Neuronal stem cell (in vitro differentiated cells): Measurements from ENCODE around the gene SYNJ2BP.

Experiments
- DNase-seq: peaks from one replicate; pipeline ENCODE4 v3.0.0-alpha.2; 2013; ENCODE audit warnings: low spot score
- H2AFZ ChIP-seq: one replicate; pipeline ENCODE4 v1.6.1; 2013; ENCODE audit warnings: mild to moderate bottlenecking, low read length, inconsistent platforms
- H2AK5ac ChIP-seq: 2 replicates; pipeline ENCODE4 v1.6.1; 2013; ENCODE audit warnings: low read depth, mild to moderate bottlenecking, inconsistent platforms, low read length, moderate library complexity, mixed read lengths
- H2BK120ac ChIP-seq: 2 replicates; pipeline ENCODE4 v1.6.1; 2013; ENCODE audit warnings: low read depth, mild to moderate bottlenecking, inconsistent platforms, low read length, moderate library complexity, mixed read lengths
- H2BK12ac ChIP-seq: one replicate; pipeline ENCODE4 v1.6.1; 2013; ENCODE audit warnings: low read length, inconsistent platforms
- H2BK15ac ChIP-seq: 2 replicates; pipeline ENCODE4 v1.6.1; 2013; ENCODE audit warnings: mild to moderate bottlenecking, low read length, inconsistent platforms, mixed read lengths
- H2BK5ac ChIP-seq: one replicate; pipeline ENCODE4 v1.6.1; 2013; ENCODE audit warnings: inconsistent platforms, mild to moderate bottlenecking, low read length, moderate library complexity
- H3K14ac ChIP-seq: one replicate; pipeline ENCODE4 v1.6.1; 2013; ENCODE audit warnings: low read length, inconsistent platforms
- H3K18ac ChIP-seq: 2 replicates; pipeline ENCODE4 v1.6.1; 2013; ENCODE audit warnings: low read length, inconsistent platforms
- H3K23ac ChIP-seq: 2 replicates; pipeline ENCODE4 v1.6.1; 2013; ENCODE audit warnings: low read depth, mild to moderate bottlenecking, mixed read lengths, low read length, inconsistent platforms; ENCODE audit not compliant: poor library complexity
- H3K27ac ChIP-seq: replicated peaks from 3 replicates; pipeline ENCODE4 v1.5.1; 2013; ENCODE audit warnings: low read length, inconsistent platforms
- H3K27me3 ChIP-seq, 3 experiments: 2 replicates each; pipeline ENCODE4 v1.6.1; 2013; ENCODE audit warnings: low read length in 3 of 3, mild to moderate bottlenecking in 2 of 3, inconsistent platforms in 1 of 3, low read depth in 1 of 3, mixed read lengths in 1 of 3, moderate library complexity in 1 of 3; ENCODE audit not compliant: control insufficient read depth in 3 of 3, insufficient read depth in 3 of 3
- H3K36me3 ChIP-seq, 2 donors: replicated peaks in 1 of 2; 2 replicates each; pipeline ENCODE4 v1.6.1; 2013; ENCODE audit warnings: low read length in 2 of 2; ENCODE audit not compliant: control insufficient read depth in 2 of 2, insufficient read depth in 2 of 2
- H3K4ac ChIP-seq: 2 replicates; pipeline ENCODE4 v1.6.1; 2013; ENCODE audit warnings: inconsistent platforms, mild to moderate bottlenecking, low read length, moderate library complexity
- H3K4me1 ChIP-seq, 2 donors: 1 replicate in 1 of 2; 2 replicates in 1 of 2; pipeline ENCODE4 v1.6.1; 2013; ENCODE audit warnings: low read length in 2 of 2, low read depth in 1 of 2; ENCODE audit not compliant: control insufficient read depth in 2 of 2, insufficient read depth in 1 of 2
- H3K4me2 ChIP-seq: one replicate; pipeline ENCODE4 v1.6.1; 2013; ENCODE audit warnings: mild to moderate bottlenecking, low read length, inconsistent platforms; ENCODE audit not compliant: insufficient read depth, poor library complexity, severe bottlenecking
- H3K4me3 ChIP-seq, 2 donors: 2 replicates each; pipeline ENCODE4 v1.5.1; 2013; ENCODE audit warnings: low read length in 2 of 2, mild to moderate bottlenecking in 2 of 2, inconsistent platforms in 1 of 2, moderate library complexity in 1 of 2
- H3K79me1 ChIP-seq: one replicate; pipeline ENCODE4 v1.6.1; 2013; ENCODE audit warnings: low read depth, mild to moderate bottlenecking, inconsistent platforms, low read length, moderate library complexity
- H3K9ac ChIP-seq: one replicate; pipeline ENCODE4 v1.6.1; 2013; ENCODE audit warnings: mild to moderate bottlenecking, low read depth, low read length, inconsistent platforms; ENCODE audit not compliant: poor library complexity
- H3K9me3 ChIP-seq, 2 donors: replicated peaks in 1 of 2; 2 replicates each; pipeline versions ENCODE3 to v1.6.1; 2013; ENCODE audit warnings: low read length in 2 of 2, mild to moderate bottlenecking in 2 of 2, inconsistent platforms in 1 of 2, low read depth in 1 of 2, mixed read lengths in 1 of 2, moderate library complexity in 1 of 2; ENCODE audit not compliant: control insufficient read depth in 2 of 2, insufficient read depth in 1 of 2
- H4K8ac ChIP-seq: one replicate; pipeline ENCODE4 v1.6.1; 2013; ENCODE audit warnings: low read depth, mild to moderate bottlenecking, inconsistent platforms, low read length, moderate library complexity
- H4K91ac ChIP-seq: one replicate; pipeline ENCODE4 v1.6.1; 2013; ENCODE audit warnings: low read length, low read depth, mild to moderate bottlenecking, inconsistent platforms; ENCODE audit not compliant: poor library complexity
- WGBS, 2 donors: extraction: QIAGEN DNeasy Blood & Tissue Kit; methylation state at CpG; one replicate each; pipeline ENCODE4 v1.1.7; 2013; ENCODE audit warnings: missing lambda C conversion rate in 2 of 2, mixed read lengths in 1 of 2; ENCODE audit not compliant: insufficient read length in 2 of 2, insufficient replicate concordance in 1 of 2; ENCODE audit errors: extremely low coverage in 2 of 2; 5-methylcytosine and 5-hydroxymethylcytosine counted together

SYNJ2BP gene

GRCh38 chr14:70401643-70402042 is 15.2 kb downstream of the SYNJ2BP start:
- no peak overlapping the region for H3K4ac ChIP-seq
- no peak overlapping the region for H3K4me2 ChIP-seq
- no peak overlapping the region for H2BK15ac ChIP-seq
- H4K8ac ChIP-seq: no peak overlapping the region
- H3K9me3 ChIP-seq: peaks cover 0 to 4% of the 10 kb centered on the region in 2 donors
- no peak overlapping the region for H3K27ac ChIP-seq
- no peak overlapping the region for H2BK120ac ChIP-seq
- H3K36me3 ChIP-seq: peaks cover 0 to 17% of the 10 kb centered on the region in 2 donors
- no peak overlapping the region for H2BK12ac ChIP-seq
- no peak overlapping the region for H4K91ac ChIP-seq
- no peak overlapping the region for H3K4me3 ChIP-seq
- H3K18ac ChIP-seq: no peak overlapping the region
- no peak for DNase-seq
- peaks cover 9% of the 10 kb centered on the region for H3K79me1 ChIP-seq
- no peak overlapping the region for H3K23ac ChIP-seq
- H3K14ac ChIP-seq: no peak overlapping the region
- H2BK5ac ChIP-seq: no peak overlapping the region
- no peak overlapping the region for H2AK5ac ChIP-seq
- no peak overlapping the region for H2AFZ ChIP-seq
- no peaks in the 10 kb centered on the region for H3K4me1 ChIP-seq
- WGBS, 2 donors: no CpG with 5 or more reads among the region's 4 CpGs
- no peaks in the 10 kb centered on the region for H3K27me3 ChIP-seq
- no peak overlapping the region for H3K9ac ChIP-seq

DNA sequence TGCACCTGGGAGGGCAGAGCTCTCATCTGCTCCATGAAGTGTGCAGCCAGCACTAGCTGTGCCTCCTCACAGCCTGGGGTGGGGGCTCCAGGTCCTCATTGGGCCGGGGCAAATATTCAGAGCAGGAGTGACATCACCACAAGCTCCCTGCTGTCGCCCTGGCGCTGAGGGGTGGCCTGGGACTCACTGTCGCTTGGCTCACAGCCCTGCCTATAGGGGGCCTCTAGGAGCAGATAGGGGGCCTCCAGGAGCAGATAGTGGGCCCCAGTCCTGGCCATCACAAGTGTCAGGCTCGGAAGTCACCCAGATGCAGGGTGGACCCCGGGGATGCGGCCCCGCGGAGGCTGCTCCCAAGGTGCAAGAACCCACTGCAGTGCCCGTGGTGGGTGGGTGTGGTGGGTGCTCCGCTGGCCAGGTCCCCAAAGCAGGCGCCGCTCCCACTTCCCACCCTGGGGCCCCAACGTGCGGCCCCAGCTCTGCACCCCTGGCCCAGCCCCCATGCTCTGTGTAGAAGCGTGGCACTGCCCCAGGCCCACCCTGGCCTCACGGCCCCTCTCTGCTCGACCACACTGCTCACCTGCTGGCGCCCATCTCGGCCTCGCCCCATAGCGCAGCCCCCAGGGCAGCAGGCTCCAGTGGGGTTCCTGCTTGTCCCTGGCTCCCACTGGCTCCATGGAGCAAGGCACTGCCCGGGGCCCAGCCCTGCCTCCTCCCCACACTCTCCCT is 18.0 kb downstream of the SYNJ2BP start:
- H3K4me1 ChIP-seq: peaks cover 0 to 3% of the 10 kb centered on the region in 2 donors
- H3K4ac ChIP-seq: no peak overlapping the region
- H3K36me3 ChIP-seq: peaks cover 0 to 17% of the 10 kb centered on the region in 2 donors
- no peak overlapping the region for H3K4me3 ChIP-seq
- peak overlapping the region; percentile 56 for H3K14ac ChIP-seq
- H2AK5ac ChIP-seq: no peak overlapping the region
- peak overlapping the region; percentile 65 for H3K23ac ChIP-seq
- no peak for DNase-seq
- WGBS, 2 donors: no CpG with 5 or more reads among the region's 23 CpGs
- H4K8ac ChIP-seq: no peak overlapping the region
- H3K4me2 ChIP-seq: peak overlapping the region; percentile 2
- no peak overlapping the region for H2BK120ac ChIP-seq
- H2BK5ac ChIP-seq: no peak overlapping the region
- no peak overlapping the region for H3K9ac ChIP-seq
- H4K91ac ChIP-seq: no peak overlapping the region
- H3K9me3 ChIP-seq: peaks cover 0 to 4% of the 10 kb centered on the region in 2 donors
- H2BK12ac ChIP-seq: peak overlapping the region; percentile 41
- H2AFZ ChIP-seq: no peak overlapping the region
- no peak overlapping the region for H2BK15ac ChIP-seq
- peaks cover 9% of the 10 kb centered on the region for H3K79me1 ChIP-seq
- H3K27me3 ChIP-seq: no peaks in the 10 kb centered on the region
- no peak overlapping the region for H3K27ac ChIP-seq
- peak overlapping the region; percentile 64 for H3K18ac ChIP-seq

DNA sequence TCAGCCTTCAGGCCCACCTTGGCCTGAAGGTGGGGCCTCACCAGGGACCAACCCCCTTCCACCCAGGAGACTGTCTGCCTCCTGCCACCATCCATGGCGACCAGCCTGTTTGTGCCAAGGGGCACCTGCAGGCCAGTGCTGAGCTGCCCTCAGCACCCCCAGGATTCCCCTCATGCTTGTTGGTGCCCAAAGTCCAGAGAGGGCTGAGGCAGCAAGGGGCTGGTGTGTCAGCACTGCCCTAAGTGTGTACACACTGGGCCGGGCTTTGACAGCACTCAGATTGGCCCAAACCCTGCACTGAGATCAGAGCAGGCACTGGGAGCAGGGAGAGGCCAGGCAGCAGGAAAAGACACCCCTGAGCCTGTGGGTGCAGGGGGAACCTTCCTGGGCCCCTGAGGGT is 18.6 kb downstream of the SYNJ2BP start:
- Histone ChIP-seq H2AK5ac (no peak overlapping the region), H3K27me3 (no peaks in the 10 kb centered on the region), H4K91ac (no peak overlapping the region), H3K36me3 (peaks cover 0 to 17% of the 10 kb centered on the region in 2 donors), H3K9ac (no peak overlapping the region), H3K4me2 (no peak overlapping the region), H2BK12ac (no peak overlapping the region), H2BK15ac (no peak overlapping the region), H2AFZ (no peak overlapping the region), H2BK5ac (no peak overlapping the region), H3K4me1 (peaks cover 0 to 3% of the 10 kb centered on the region in 2 donors), H3K23ac (no peak overlapping the region), H3K14ac (peak overlapping the region; percentile 47), H3K27ac (no peak overlapping the region), H3K18ac (no peak overlapping the region), H3K4me3 (no peak overlapping the region), H3K79me1 (peaks cover 9% of the 10 kb centered on the region), H3K4ac (no peak overlapping the region), H3K9me3 (peaks cover 0 to 4% of the 10 kb centered on the region in 2 donors), H4K8ac (no peak overlapping the region), H2BK120ac (no peak overlapping the region)
- no CpG with 5 or more reads among the region's 2 CpGs for WGBS, 2 donors
- no peak for DNase-seq

DNA sequence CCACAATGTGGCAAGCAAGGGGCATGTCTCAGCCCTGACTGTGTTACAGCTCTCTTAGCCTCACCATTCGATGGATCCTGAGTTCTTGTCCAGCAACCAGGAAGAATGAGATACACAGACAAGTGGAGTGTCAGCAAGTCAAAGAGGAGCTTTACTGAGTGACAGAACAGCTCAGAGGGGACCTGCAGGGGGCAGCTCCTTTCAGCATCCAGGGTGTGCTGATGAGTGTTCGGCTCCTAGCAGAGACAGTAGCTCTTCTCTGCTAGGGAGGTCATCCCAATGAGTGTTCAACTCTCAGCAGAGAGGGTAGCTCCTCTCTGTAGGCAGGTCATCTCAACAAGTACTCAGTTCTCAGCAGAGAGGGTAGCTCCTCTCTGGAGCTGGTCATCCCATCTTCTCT is 19.1 kb downstream of the SYNJ2BP start:
- Histone ChIP-seq H3K27ac (no peak overlapping the region), H3K79me1 (peaks cover 9% of the 10 kb centered on the region), H3K4me1 (peaks cover 0 to 3% of the 10 kb centered on the region in 2 donors), H3K4me3 (no peak overlapping the region), H2BK12ac (no peak overlapping the region), H4K8ac (no peak overlapping the region), H2AK5ac (no peak overlapping the region), H2AFZ (no peak overlapping the region), H3K27me3 (no peaks in the 10 kb centered on the region), H3K14ac (no peak overlapping the region), H3K9me3 (peaks cover 0 to 4% of the 10 kb centered on the region in 2 donors), H2BK120ac (no peak overlapping the region), H2BK5ac (no peak overlapping the region), H3K9ac (no peak overlapping the region), H3K18ac (no peak overlapping the region), H3K4me2 (no peak overlapping the region), H3K36me3 (peaks cover 0 to 17% of the 10 kb centered on the region in 2 donors), H4K91ac (no peak overlapping the region), H3K4ac (no peak overlapping the region), H2BK15ac (no peak overlapping the region), H3K23ac (no peak overlapping the region)
- DNase-seq: no peak
- WGBS, 2 donors: no CpG with 5 or more reads among the region's 2 CpGs
